ENCODE data around the gene FBXO10. TPM values are rescaled to one million over a fixed set of nuclear protein-coding genes. Genes with fewer than 3 reads are reported as not detected.

FBXO10 gene
- total RNA-seq, 1 experiment from 2014 or later: 14.0 TPM

Other genes with a start within 250 kb of the FBXO10 start
- gene GRHPR, start 153.7 kb downstream of the FBXO10 start, total RNA-seq (2021): 80.7 to 103 TPM (median 102 TPM) in 3 replicates
- gene ZBTB5, start 110.9 kb downstream of the FBXO10 start, total RNA-seq (2021): 13.2 to 16.7 TPM (median 13.6 TPM) in 3 replicates
- gene POLR1E, start 90.4 kb downstream of the FBXO10 start, total RNA-seq (2021): 31.4 to 39.6 TPM (median 38.8 TPM) in 3 replicates
- gene TOMM5, start 16.2 kb upstream of the FBXO10 start, total RNA-seq (2021): 112 to 126 TPM (median 124 TPM) in 3 replicates
- gene FRMPD1, start 74.6 kb upstream of the FBXO10 start, total RNA-seq (2021): 0.14 to 0.26 TPM (median 0.14 TPM) in 3 replicates
- 6.1 to 7.2 TPM (median 7.2 TPM) in 3 replicates for gene TRMT10B, start 177.4 kb upstream of the FBXO10 start, total RNA-seq (2021)
- 69.9 to 73.8 TPM (median 71.0 TPM) in 3 replicates for gene EXOSC3, start 208.7 kb upstream of the FBXO10 start, total RNA-seq (2021)
- 11.7 to 14.2 TPM (median 14.2 TPM) in 3 replicates for gene DCAF10, start 224.4 kb upstream of the FBXO10 start, total RNA-seq (2021)

All from WTC11 (cell line).